B cell (primary cell): ENCODE measurements around the gene CDK5RAP2.

Experiments
- EZH2 ChIP-seq: IDR thresholded peaks from 2 replicates; pipeline ENCODE4 v1.6.1; 2012; ENCODE audit warnings: borderline replicate concordance, low read depth, mild to moderate bottlenecking, moderate library complexity, low read length; ENCODE audit not compliant: insufficient read depth, poor library complexity, severe bottlenecking
- TF ChIP-seq, protein P1 (sequence below): fragments of 200-600 bp; IDR thresholded peaks from one replicate; pipeline ENCODE4 v1.8.0; 2022; ENCODE audit warnings: antibody characterized with exemption, mild to moderate bottlenecking

DNA sequence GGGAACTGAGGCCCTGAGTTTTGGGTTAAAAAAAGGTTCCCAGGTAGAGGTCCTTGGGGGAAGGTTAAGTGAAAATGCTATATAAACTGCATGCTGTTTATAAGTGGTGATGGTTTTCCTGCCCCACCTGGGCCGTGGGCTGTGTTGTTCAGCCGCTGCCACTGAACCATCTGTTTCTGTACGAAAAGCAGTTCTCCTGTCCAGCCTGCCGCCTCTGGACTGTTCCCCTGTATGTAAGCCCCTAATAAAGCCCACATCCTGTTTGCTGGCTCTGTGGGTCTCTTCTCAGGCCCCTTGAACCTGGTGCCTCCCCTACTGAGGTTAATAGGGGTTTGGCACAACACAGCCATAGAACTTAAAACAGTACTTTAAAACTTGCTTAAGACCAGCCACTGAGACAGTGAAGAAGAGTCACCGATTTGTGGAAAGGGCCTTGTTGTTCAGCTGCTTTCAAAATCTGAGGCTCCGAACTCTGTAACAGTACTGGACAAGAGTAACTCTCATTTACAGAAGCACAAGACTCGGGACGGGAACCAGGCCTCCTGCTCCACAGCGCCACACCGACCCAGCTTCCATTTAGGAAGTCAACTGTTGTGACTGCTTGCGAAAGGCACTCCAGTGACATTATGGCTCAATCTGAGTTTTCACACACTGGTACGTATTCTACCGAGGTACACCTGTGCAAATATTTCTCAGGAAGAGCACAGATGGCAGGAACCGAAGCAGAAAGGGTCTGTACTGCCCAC is 192.5 kb downstream of the CDK5RAP2 start:
- TF ChIP-seq, protein P1, sequence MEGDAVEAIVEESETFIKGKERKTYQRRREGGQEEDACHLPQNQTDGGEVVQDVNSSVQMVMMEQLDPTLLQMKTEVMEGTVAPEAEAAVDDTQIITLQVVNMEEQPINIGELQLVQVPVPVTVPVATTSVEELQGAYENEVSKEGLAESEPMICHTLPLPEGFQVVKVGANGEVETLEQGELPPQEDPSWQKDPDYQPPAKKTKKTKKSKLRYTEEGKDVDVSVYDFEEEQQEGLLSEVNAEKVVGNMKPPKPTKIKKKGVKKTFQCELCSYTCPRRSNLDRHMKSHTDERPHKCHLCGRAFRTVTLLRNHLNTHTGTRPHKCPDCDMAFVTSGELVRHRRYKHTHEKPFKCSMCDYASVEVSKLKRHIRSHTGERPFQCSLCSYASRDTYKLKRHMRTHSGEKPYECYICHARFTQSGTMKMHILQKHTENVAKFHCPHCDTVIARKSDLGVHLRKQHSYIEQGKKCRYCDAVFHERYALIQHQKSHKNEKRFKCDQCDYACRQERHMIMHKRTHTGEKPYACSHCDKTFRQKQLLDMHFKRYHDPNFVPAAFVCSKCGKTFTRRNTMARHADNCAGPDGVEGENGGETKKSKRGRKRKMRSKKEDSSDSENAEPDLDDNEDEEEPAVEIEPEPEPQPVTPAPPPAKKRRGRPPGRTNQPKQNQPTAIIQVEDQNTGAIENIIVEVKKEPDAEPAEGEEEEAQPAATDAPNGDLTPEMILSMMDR = no peak
- no peak for TF ChIP-seq EZH2
